ENCODE measurements around the gene TTC23L. TPM values are rescaled to one million over a fixed set of nuclear protein-coding genes. Genes with fewer than 3 reads are reported as not detected.

TTC23L gene, protein sequence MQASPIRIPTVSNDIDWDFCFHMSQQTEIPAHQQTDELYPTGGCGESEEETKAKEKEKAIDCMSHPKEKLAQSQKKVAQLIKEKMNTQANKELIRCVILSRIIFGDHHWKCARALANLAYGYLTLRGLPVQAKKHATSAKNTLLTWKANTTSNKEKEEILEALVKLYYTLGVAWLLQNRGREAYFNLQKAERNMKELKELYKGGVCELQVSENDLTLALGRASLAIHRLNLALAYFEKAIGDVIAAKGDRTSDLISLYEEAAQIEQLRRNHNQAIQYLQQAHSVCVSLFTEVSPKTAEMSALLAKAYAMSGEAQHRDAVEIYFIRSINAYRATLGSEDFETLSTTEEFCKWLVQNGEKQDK
- polyA plus RNA-seq: 1.1 TPM
- long read RNA-seq, donor 1: 0 reads
- long read RNA-seq, donor 2: 0 reads
- long read RNA-seq, donor 3, partial matches to known transcripts: 11 of 25 reads
- long read RNA-seq, donor 3, other reads (novel, unspliced or antisense): 14 of 25 reads
- long read RNA-seq, donor 4: 0 reads
- long read RNA-seq, donor 5, partial matches to known transcripts: 0 of 6 reads
- long read RNA-seq, donor 5, other reads (novel, unspliced or antisense): 6 of 6 reads
- long read RNA-seq, donor 6, partial matches to known transcripts: 25 of 25 reads
- long read RNA-seq, donor 6, other reads (novel, unspliced or antisense): 0 of 25 reads
- long read RNA-seq, donor 7, partial matches to known transcripts: 5 of 5 reads
- long read RNA-seq, donor 7, other reads (novel, unspliced or antisense): 0 of 5 reads
- long read RNA-seq, donor 8: 0 reads
- long read RNA-seq, donor 9, partial matches to known transcripts: 5 of 5 reads
- long read RNA-seq, donor 9, other reads (novel, unspliced or antisense): 0 of 5 reads
- long read RNA-seq, donor 10, partial matches to known transcripts: 16 of 16 reads
- long read RNA-seq, donor 10, other reads (novel, unspliced or antisense): 0 of 16 reads
- long read RNA-seq, donor 11: 0 reads

DNA sequence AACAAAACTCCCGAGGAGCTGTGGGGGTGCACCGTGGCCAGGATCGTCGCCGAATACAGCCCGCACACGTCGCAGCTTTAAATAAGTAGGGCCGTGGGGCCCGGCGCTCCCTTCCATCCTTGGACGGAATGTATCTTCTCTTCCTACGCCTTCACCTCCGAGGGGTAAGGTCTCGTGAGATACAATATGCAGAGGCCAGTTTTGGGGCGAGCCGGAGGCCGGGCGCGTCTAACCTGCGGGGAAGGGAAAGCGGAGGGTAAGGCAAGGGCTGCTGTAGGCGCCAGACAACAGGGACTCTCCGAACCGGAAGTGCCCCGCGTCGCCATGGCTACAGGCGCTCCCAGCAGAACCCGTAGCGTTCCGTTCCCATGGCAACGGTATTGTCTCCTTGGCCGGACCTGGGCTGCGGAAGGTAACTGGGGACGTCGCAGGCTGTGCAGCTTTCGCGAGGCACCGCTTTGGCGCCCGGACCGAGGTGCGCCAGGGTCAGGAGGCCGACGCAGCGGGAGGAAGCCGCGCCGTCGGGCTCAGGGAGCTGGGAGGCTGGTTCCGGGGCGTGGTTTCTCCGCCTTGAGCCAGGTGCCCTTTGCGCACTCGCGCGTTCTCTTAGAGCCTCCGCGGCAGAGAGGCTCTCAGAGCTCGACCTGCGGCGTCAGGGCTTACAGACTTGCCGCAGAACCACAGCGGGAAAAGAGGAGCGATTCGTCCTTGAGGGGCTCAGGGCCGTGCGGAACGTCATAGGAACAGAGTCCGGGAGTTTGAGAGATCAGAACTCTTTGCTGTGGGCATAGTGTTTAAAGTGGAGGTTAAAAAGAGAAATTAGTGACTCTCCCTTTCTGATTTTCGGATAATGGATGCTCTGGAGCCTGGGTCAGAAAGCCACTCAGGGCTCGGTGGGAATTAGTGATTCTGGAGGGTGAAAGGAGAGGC lies at the start of gene TTC23L:
Gene TTC23L (plus strand): TSS at position 380 of the 930 bp plus-strand sequence. CDS start 1,508 bp downstream, outside the sequence.
- H3K4me1 ChIP-seq (ENCODE audit: control insufficient read depth, insufficient read depth, low read length): no peaks in the 10 kb centered on the region
- peak within 1 kb of the TSS; percentile 63 for H3K4me3 ChIP-seq (ENCODE audit: low read length)
- DNase-seq: peak; percentile 89 to 97
- H3K27me3 ChIP-seq (ENCODE audit: control insufficient read depth, insufficient read depth, low read length): no peaks in the 10 kb centered on the region
- peak within 1 kb of the TSS; percentile 76 for H3K27ac ChIP-seq (ENCODE audit: low read length)
- H3K9me3 ChIP-seq (ENCODE audit: control insufficient read depth, low read depth, low read length): no peaks in the 10 kb centered on the region
- no peaks in the 10 kb centered on the region for H3K36me3 ChIP-seq (ENCODE audit: control insufficient read depth, insufficient read depth, low read length)
- 0% methylated on average over 1 of the region's 73 CpGs for WGBS (ENCODE audit: insufficient coverage, low lambda C conversion rate)

DNA sequence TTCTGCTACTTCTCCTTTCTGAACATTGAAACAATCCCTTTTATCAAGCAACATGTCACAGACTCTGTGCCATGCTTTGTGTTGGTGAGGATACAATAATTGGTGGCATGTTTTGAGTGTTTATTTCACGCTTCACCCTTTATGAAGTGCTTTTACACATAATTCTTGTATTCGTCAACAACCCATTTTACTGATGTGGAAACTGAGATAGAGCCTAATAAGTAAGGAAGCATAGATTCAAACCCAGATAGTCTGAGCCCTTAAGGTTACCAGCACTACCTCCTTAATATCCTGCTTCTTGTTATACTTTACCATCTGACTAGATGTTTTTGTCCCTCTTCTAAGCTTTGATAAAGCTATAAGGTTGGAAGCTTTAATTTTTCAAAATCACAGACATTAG lies 49.3 kb upstream of the TTC23L start:
- H3K27me3 ChIP-seq (ENCODE audit: control insufficient read depth, insufficient read depth, low read length): no peaks in the 10 kb centered on the region
- H3K4me1 ChIP-seq (ENCODE audit: control insufficient read depth, insufficient read depth, low read length): no peaks in the 10 kb centered on the region
- no peak overlapping the region for H3K27ac ChIP-seq (ENCODE audit: low read length)
- no peaks in the 10 kb centered on the region for H3K9me3 ChIP-seq (ENCODE audit: control insufficient read depth, low read depth, low read length)
- no peak overlapping the region for H3K4me3 ChIP-seq (ENCODE audit: low read length)
- no peak for DNase-seq
- no peaks in the 10 kb centered on the region for H3K36me3 ChIP-seq (ENCODE audit: control insufficient read depth, insufficient read depth, low read length)
- WGBS (ENCODE audit: insufficient coverage, low lambda C conversion rate): 100% methylated on average over 1 of the region's 2 CpGs

DNA sequence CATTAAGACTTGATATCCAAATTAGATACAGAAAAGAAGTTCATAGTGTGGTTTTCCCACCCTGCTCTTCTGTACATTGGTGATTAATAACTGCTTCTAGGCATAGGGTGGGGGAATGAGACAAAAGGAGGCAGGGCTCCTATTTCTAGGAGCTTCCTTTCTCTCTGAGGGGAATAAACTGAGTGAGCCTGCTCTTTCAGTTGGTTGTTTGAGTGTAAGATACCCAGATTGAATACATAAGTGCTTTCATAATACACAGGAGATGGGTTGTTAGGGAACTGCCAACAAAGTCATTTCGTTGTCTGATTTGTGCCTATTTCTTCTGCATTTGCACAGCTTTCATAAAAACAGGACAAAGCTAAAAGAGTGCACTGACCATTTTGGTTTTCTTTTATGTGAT lies 48.9 kb upstream of the TTC23L start:
- Histone ChIP-seq H3K4me1 (ENCODE audit: control insufficient read depth, insufficient read depth, low read length) (no peaks in the 10 kb centered on the region), H3K27me3 (ENCODE audit: control insufficient read depth, insufficient read depth, low read length) (no peaks in the 10 kb centered on the region), H3K9me3 (ENCODE audit: control insufficient read depth, low read depth, low read length) (no peaks in the 10 kb centered on the region), H3K27ac (ENCODE audit: low read length) (no peak overlapping the region), H3K36me3 (ENCODE audit: control insufficient read depth, insufficient read depth, low read length) (no peaks in the 10 kb centered on the region), H3K4me3 (ENCODE audit: low read length) (no peak overlapping the region)
- no CpG with 5 or more reads among the region's 1 CpG for WGBS (ENCODE audit: insufficient coverage, low lambda C conversion rate)
- no peak for DNase-seq

DNA sequence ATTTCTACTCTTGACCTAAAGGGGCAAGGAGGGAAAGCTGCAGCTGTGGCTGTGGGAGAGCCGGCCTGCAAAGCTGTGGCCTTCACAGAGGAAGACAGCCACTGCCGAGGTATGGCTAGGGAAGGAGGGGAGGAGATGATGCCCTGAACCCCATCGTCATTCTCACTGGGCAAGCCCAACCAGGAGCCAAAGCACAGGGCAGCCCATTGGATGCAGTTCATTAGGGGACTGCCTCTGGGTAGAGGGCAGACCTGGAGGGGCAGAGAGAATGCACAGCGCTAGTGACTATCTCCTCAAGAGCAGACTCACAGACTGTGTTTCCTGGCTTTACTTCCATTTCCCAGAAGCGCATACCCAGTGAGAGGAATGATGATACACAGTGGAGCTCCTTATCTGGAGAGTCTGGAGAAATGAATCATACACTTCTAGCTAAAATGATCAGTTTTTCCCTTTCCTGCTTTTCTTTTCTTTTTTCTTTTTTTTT lies 47.2 kb upstream of the TTC23L start:
- Histone ChIP-seq H3K4me1 (ENCODE audit: control insufficient read depth, insufficient read depth, low read length) (no peaks in the 10 kb centered on the region), H3K36me3 (ENCODE audit: control insufficient read depth, insufficient read depth, low read length) (peaks cover 3% of the 10 kb centered on the region), H3K27ac (ENCODE audit: low read length) (no peak overlapping the region), H3K4me3 (ENCODE audit: low read length) (no peak overlapping the region), H3K27me3 (ENCODE audit: control insufficient read depth, insufficient read depth, low read length) (no peaks in the 10 kb centered on the region), H3K9me3 (ENCODE audit: control insufficient read depth, low read depth, low read length) (no peaks in the 10 kb centered on the region)
- DNase-seq: no peak
- WGBS (ENCODE audit: insufficient coverage, low lambda C conversion rate): no CpG with 5 or more reads among the region's 5 CpGs

DNA sequence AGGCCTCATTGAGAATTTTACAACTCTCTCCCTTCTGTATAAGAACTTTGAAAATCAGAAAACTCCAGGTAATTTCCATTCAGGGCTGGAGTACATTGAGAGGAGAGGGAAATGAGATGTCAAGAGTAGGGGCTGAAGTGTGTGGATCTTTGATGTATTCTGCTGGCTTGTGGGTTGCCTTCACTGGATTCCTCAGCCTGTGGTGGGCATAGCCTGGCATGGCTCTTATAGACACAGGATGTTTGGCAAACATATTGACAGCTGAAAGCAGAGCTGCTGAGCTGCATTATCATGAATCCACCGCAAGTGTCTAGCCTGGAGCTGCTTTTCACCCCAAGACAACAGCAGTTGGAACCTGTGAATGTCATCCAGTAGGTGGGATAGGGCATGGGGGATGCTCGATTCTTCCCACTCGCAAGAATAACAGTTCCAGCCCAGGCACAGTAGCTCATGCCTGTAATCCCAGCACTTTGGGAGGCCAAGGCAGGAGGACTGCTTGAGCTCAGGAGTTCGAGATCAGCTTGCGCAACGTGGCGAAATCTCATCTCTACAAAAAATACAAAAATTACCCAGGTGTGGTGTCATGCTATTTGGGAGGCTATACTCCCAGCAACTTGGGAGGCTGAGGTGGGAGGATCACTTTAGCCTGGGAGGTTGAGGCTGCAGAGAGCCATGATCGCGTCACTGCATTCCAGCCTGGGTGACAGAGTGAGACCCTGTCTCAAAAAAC lies 36.0 kb upstream of the TTC23L start:
- no peaks in the 10 kb centered on the region for H3K9me3 ChIP-seq (ENCODE audit: control insufficient read depth, low read depth, low read length)
- no peaks in the 10 kb centered on the region for H3K4me1 ChIP-seq (ENCODE audit: control insufficient read depth, insufficient read depth, low read length)
- peaks cover 4% of the 10 kb centered on the region for H3K36me3 ChIP-seq (ENCODE audit: control insufficient read depth, insufficient read depth, low read length)
- no peak overlapping the region for H3K4me3 ChIP-seq (ENCODE audit: low read length)
- DNase-seq: no peak
- H3K27ac ChIP-seq (ENCODE audit: low read length): no peak overlapping the region
- whole genome bisulfite sequencing (ENCODE audit: insufficient coverage, low lambda C conversion rate): no CpG with 5 or more reads among the region's 9 CpGs
- H3K27me3 ChIP-seq (ENCODE audit: control insufficient read depth, insufficient read depth, low read length): no peaks in the 10 kb centered on the region

DNA sequence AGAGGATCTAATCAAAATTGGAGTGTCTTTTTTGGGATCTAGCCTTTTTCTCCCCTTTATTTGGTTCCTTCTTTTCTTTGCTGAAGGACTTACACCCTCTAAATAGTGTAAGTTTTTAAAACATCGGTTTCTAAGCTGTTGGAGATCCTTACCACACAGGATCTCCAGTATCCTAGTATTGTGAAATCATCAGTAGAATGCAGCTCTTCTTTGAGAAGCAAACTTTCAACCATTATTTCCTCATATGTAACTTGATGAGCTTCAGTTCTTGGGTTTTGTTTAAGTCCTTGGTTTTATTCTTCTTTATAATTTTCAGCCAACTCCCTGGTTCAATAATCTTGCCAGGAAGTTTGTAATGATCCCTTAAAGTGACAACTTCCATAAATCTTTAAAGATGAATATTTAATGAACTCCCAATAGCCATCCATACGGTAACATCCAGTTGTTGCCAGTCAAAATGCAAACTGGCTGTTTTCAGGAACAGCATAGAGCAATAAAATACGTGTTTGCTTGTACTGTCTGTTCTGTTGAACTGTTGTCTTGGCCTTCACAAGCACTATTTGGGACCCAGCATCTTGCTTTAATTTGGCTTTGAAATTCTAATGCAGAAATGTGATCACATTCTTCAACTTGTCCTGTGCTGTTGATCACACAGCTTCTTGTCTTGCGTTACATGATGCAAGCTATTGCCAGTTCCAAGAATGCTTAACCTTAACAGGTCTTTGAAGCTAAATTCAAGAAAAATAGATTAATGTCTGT lies 34.8 kb upstream of the TTC23L start:
- Histone ChIP-seq H3K27ac (ENCODE audit: low read length) (no peak overlapping the region), H3K4me3 (ENCODE audit: low read length) (no peak overlapping the region), H3K27me3 (ENCODE audit: control insufficient read depth, insufficient read depth, low read length) (no peaks in the 10 kb centered on the region), H3K36me3 (ENCODE audit: control insufficient read depth, insufficient read depth, low read length) (peaks cover 6% of the 10 kb centered on the region), H3K9me3 (ENCODE audit: control insufficient read depth, low read depth, low read length) (no peaks in the 10 kb centered on the region), H3K4me1 (ENCODE audit: control insufficient read depth, insufficient read depth, low read length) (no peaks in the 10 kb centered on the region)
- WGBS (ENCODE audit: insufficient coverage, low lambda C conversion rate): no CpG with 5 or more reads among the region's 4 CpGs
- DNase-seq: no peak

DNA sequence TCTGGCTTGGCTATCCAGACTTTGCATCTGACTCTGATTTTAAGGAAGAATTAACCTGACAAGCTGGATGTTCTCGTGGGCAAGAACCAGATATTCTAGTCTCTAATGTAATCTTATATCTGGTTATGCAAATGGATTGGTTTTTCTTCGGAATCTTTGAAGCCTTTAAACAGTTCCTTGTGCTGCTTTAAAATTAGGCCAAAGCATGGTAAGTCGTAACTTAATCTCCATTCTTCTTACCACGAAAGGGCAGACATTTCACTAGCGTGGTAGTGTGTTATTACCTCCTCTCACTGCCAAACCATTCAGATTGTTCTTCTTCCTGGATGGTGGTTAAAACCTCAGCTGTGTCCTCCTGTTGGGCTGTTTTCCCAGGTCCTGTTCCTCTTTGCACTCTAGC lies 34.1 kb upstream of the TTC23L start:
- Histone ChIP-seq H3K27ac (ENCODE audit: low read length) (no peak overlapping the region), H3K36me3 (ENCODE audit: control insufficient read depth, insufficient read depth, low read length) (peaks cover 6% of the 10 kb centered on the region), H3K27me3 (ENCODE audit: control insufficient read depth, insufficient read depth, low read length) (no peaks in the 10 kb centered on the region), H3K9me3 (ENCODE audit: control insufficient read depth, low read depth, low read length) (no peaks in the 10 kb centered on the region), H3K4me3 (ENCODE audit: low read length) (no peak overlapping the region), H3K4me1 (ENCODE audit: control insufficient read depth, insufficient read depth, low read length) (no peaks in the 10 kb centered on the region)
- no peak for DNase-seq
- 90% methylated on average over 2 of the region's 5 CpGs for WGBS (ENCODE audit: insufficient coverage, low lambda C conversion rate)

DNA sequence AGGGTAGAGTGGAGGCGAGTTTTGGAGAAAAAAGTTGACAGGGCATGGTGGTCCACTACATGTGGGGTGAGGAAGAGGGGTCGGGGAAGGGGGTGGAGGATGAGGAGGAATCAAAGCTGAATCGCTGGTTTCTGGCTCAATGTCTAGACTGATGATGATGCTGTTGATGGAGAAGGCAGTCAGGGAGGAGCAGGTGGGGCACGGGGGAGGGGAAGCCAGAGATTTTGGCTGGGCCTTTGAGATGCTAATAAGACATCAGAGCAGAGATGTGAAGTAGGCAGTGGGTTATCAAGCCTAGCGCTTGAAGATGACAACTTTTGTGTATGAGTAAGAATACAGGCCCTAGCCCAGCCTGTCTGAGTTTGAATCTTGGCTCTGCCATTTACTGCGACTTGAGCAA lies 32.4 kb upstream of the TTC23L start:
- 100% methylated on average over 2 of the region's 6 CpGs for WGBS (ENCODE audit: insufficient coverage, low lambda C conversion rate)
- no peaks in the 10 kb centered on the region for H3K27me3 ChIP-seq (ENCODE audit: control insufficient read depth, insufficient read depth, low read length)
- no peak overlapping the region for H3K27ac ChIP-seq (ENCODE audit: low read length)
- H3K36me3 ChIP-seq (ENCODE audit: control insufficient read depth, insufficient read depth, low read length): peaks cover 6% of the 10 kb centered on the region
- H3K9me3 ChIP-seq (ENCODE audit: control insufficient read depth, low read depth, low read length): no peaks in the 10 kb centered on the region
- H3K4me3 ChIP-seq (ENCODE audit: low read length): no peak overlapping the region
- DNase-seq: no peak
- no peaks in the 10 kb centered on the region for H3K4me1 ChIP-seq (ENCODE audit: control insufficient read depth, insufficient read depth, low read length)

DNA sequence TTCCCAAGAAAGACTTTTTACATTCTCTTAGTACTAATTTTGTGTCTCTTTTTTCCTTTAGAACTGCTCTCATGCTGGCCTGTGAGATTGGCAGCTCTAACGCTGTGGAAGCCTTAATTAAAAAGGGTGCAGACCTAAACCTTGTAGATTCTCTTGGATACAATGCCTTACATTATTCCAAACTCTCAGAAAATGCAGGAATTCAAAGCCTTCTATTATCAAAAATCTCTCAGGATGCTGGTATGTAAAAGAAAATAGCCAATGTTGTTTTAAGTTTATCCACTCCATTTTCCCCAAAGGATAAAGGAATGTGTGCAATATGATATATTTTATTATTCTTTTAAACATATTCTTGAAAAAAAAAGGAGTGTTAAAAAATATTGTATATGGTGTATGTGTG lies 27.3 kb upstream of the TTC23L start:
- no peaks in the 10 kb centered on the region for H3K4me1 ChIP-seq (ENCODE audit: control insufficient read depth, insufficient read depth, low read length)
- H3K27ac ChIP-seq (ENCODE audit: low read length): no peak overlapping the region
- no peak for DNase-seq
- no peaks in the 10 kb centered on the region for H3K9me3 ChIP-seq (ENCODE audit: control insufficient read depth, low read depth, low read length)
- no CpG with 5 or more reads among the region's 1 CpG for WGBS (ENCODE audit: insufficient coverage, low lambda C conversion rate)
- no peak overlapping the region for H3K4me3 ChIP-seq (ENCODE audit: low read length)
- no peaks in the 10 kb centered on the region for H3K27me3 ChIP-seq (ENCODE audit: control insufficient read depth, insufficient read depth, low read length)
- peaks cover 2% of the 10 kb centered on the region for H3K36me3 ChIP-seq (ENCODE audit: control insufficient read depth, insufficient read depth, low read length)

Measured in large intestine (tissue), 12 donors.